HEK293 (cell line): ENCODE results near the gene TTBK1.

Experiments
- MYNN ChIP-seq: fragments of 450-650 bp; formaldehyde crosslinking; IDR thresholded peaks from 2 replicates; pipeline ENCODE4 v1.5.1; 2016; ENCODE audit warnings: missing biosample characterization, missing genetic modification characterization, borderline replicate concordance
- OSR2 ChIP-seq: fragments of 450-650 bp; formaldehyde crosslinking; IDR thresholded peaks from 2 replicates; pipeline ENCODE4 v1.5.1; 2016; ENCODE audit warnings: missing biosample characterization, missing genetic modification characterization
- YY1 ChIP-seq: fragments of 450-650 bp; formaldehyde crosslinking; IDR thresholded peaks from 2 replicates; pipeline ENCODE4 v1.5.1; 2018; ENCODE audit warnings: missing biosample characterization, missing genetic modification characterization
- ZNF175 ChIP-seq: fragments of 450-650 bp; formaldehyde crosslinking; IDR thresholded peaks from 2 replicates; pipeline ENCODE4 v1.5.1; 2016; ENCODE audit warnings: missing biosample characterization, missing genetic modification characterization
- ZNF37A ChIP-seq: fragments of 450-650 bp; IDR thresholded peaks from 2 replicates; pipeline ENCODE4 v1.5.1; 2018; ENCODE audit warnings: missing biosample characterization, missing genetic modification characterization
- ZNF660 ChIP-seq: fragments of 450-650 bp; IDR thresholded peaks from 2 replicates; pipeline ENCODE4 v1.5.1; 2018; ENCODE audit warnings: missing biosample characterization, mild to moderate bottlenecking, missing genetic modification characterization
- ZNF843 ChIP-seq: fragments of 450-650 bp; formaldehyde crosslinking; IDR thresholded peaks from 2 replicates; pipeline ENCODE4 v1.5.1; 2016; ENCODE audit warnings: missing biosample characterization, missing genetic modification characterization
- TF ChIP-seq, protein P1 (sequence below): fragments of 450-650 bp; formaldehyde crosslinking; IDR thresholded peaks from 2 replicates; pipeline ENCODE4 v1.5.1; 2016; ENCODE audit warnings: missing biosample characterization, missing genetic modification characterization
- TF ChIP-seq, protein P2 (sequence below): fragments of 450-650 bp; formaldehyde crosslinking; optimal IDR thresholded peaks from 2 replicates; pipeline ENCODE3; 2016; ENCODE audit warnings: missing biosample characterization, mild to moderate bottlenecking, missing genetic modification characterization
- TF ChIP-seq, protein P3 (sequence below): fragments of 450-650 bp; formaldehyde crosslinking; IDR thresholded peaks from 2 replicates; pipeline ENCODE4 v1.5.1; 2016; ENCODE audit warnings: missing biosample characterization, missing genetic modification characterization

DNA sequence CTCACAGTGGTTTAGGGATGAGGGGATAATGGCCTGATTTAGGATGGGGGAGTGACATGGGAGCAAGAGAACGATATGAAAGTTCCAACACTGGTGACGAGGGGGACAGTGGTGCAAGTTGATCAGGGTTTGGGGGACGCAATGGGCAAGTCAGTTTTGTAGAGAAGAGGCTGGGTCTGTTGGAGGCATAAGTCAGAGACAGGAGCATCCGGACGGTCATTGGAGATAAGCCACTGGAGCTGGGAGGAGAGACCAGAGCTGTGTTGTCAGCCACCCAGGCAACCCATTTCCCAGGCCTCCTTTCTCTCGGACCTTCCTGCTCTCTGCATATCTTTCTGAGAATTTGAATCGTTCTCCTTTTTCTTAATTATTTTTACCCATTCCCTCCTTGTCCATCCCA is 23.5 kb upstream of the TTBK1 start:
- TF ChIP-seq YY1 (tag by site-specific recombination) = no peak
- TF ChIP-seq, protein P1, sequence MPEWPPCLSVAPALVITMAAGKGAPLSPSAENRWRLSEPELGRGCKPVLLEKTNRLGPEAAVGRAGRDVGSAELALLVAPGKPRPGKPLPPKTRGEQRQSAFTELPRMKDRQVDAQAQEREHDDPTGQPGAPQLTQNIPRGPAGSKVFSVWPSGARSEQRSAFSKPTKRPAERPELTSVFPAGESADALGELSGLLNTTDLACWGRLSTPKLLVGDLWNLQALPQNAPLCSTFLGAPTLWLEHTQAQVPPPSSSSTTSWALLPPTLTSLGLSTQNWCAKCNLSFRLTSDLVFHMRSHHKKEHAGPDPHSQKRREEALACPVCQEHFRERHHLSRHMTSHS (tag by site-specific recombination) = no peak
- no peak for TF ChIP-seq MYNN (tag by site-specific recombination)
- TF ChIP-seq, protein P2, sequence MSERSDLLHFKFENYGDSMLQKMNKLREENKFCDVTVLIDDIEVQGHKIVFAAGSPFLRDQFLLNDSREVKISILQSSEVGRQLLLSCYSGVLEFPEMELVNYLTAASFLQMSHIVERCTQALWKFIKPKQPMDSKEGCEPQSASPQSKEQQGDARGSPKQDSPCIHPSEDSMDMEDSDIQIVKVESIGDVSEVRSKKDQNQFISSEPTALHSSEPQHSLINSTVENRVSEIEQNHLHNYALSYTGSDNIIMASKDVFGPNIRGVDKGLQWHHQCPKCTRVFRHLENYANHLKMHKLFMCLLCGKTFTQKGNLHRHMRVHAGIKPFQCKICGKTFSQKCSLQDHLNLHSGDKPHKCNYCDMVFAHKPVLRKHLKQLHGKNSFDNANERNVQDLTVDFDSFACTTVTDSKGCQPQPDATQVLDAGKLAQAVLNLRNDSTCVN (tag by site-specific recombination) = no peak
- TF ChIP-seq OSR2 = no peak
- no peak for TF ChIP-seq ZNF843 (tag by site-specific recombination)
- TF ChIP-seq, protein P3, sequence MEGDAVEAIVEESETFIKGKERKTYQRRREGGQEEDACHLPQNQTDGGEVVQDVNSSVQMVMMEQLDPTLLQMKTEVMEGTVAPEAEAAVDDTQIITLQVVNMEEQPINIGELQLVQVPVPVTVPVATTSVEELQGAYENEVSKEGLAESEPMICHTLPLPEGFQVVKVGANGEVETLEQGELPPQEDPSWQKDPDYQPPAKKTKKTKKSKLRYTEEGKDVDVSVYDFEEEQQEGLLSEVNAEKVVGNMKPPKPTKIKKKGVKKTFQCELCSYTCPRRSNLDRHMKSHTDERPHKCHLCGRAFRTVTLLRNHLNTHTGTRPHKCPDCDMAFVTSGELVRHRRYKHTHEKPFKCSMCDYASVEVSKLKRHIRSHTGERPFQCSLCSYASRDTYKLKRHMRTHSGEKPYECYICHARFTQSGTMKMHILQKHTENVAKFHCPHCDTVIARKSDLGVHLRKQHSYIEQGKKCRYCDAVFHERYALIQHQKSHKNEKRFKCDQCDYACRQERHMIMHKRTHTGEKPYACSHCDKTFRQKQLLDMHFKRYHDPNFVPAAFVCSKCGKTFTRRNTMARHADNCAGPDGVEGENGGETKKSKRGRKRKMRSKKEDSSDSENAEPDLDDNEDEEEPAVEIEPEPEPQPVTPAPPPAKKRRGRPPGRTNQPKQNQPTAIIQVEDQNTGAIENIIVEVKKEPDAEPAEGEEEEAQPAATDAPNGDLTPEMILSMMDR = no peak
- TF ChIP-seq ZNF660 (tag by site-specific recombination) = no peak
- no peak for TF ChIP-seq ZNF175 (tag by site-specific recombination)
- TF ChIP-seq ZNF37A = no peak
